Fibroblast of mammary gland (primary cell): ENCODE measurements around the gene EHBP1.

ENCODE experiments used
- DNase-seq: peaks from one replicate; pipeline ENCODE4 v3.0.0-alpha.2; 2010; ENCODE audit warnings: low read depth
- H3K4me3 ChIP-seq: 2 replicates; pipeline ENCODE4 v1.5.1; 2011; ENCODE audit warnings: low read depth, mild to moderate bottlenecking, low read length, moderate library complexity; ENCODE audit not compliant: control insufficient read depth
- CTCF ChIP-seq: conservative IDR thresholded peaks from 2 replicates; pipeline ENCODE4 v1.5.1; 2011; ENCODE audit warnings: low read depth, low read length, inconsistent platforms; ENCODE audit not compliant: control insufficient read depth, insufficient read depth

The EHBP1 gene

GRCh38 chr2:62785216-62785615 is 79.7 kb downstream of the EHBP1 start:
- TF ChIP-seq CTCF, result no peak
- peak; percentile 54 for DNase-seq
- H3K4me3 ChIP-seq, result no peak overlapping the region

- no peak overlapping the region for H3K4me3 ChIP-seq
- DNase-seq, result peak; percentile 66
- no peak for TF ChIP-seq CTCF
Measured at GRCh38 chr2:62785810-62786597, 80.5 kb downstream of the EHBP1 start.

- DNase-seq, result peak; percentile 55
- TF ChIP-seq CTCF, result peak; percentile 43
- no peak overlapping the region for H3K4me3 ChIP-seq
Measured at GRCh38 chr2:62787386-62787785, 81.9 kb downstream of the EHBP1 start.

GRCh38 chr2:62789518-62789917 is 84.0 kb downstream of the EHBP1 start:
- no peak for TF ChIP-seq CTCF
- H3K4me3 ChIP-seq, result no peak overlapping the region
- no peak for DNase-seq

GRCh38 chr2:62789918-62790317 is 84.4 kb downstream of the EHBP1 start:
- no peak for DNase-seq

GRCh38 chr2:62792408-62792807 is 86.9 kb downstream of the EHBP1 start:
- DNase-seq, result no peak
- no peak overlapping the region for H3K4me3 ChIP-seq
- no peak for TF ChIP-seq CTCF

More at GRCh38 chr2:62789918-62790317, 84.4 kb downstream of the EHBP1 start:
- no peak for TF ChIP-seq CTCF
- no peak overlapping the region for H3K4me3 ChIP-seq

- no peak for DNase-seq
- no peak for TF ChIP-seq CTCF
Measured at GRCh38 chr2:62793213-62793612, 87.7 kb downstream of the EHBP1 start.

More at GRCh38 chr2:62793213-62793612, 87.7 kb downstream of the EHBP1 start:
- H3K4me3 ChIP-seq, result no peak overlapping the region
